B cell (primary cell): ENCODE results near the gene STH. TPM values are rescaled to one million over a fixed set of nuclear protein-coding genes. Genes with fewer than 3 reads are reported as not detected.

Experiments
- ATAC-seq: fragments of 200-7000 bp; cut with Tn5 transposase; one replicate; pipeline ENCODE4 v1.10.0; 2021; ENCODE audit warnings: low read depth, mild to moderate bottlenecking, moderate number of reproducible peaks, moderate library complexity
- CTCF ChIA-PET: fragments of 350-600 bp; sonication (Branson Sonifier 250); formaldehyde crosslinking; loops from one replicate; lab custom pipeline; 2021; ENCODE audit warnings: antibody characterized with exemption, inconsistent platforms; lab: Charles Lee
- POLR2A ChIA-PET: fragments of 350-600 bp; sonication (Branson Sonifier 250); formaldehyde crosslinking; loops from one replicate; lab custom pipeline; 2021; ENCODE audit warnings: antibody characterized with exemption; lab: Charles Lee
- DNase-seq: peaks from one replicate; pipeline ENCODE4 v3.0.0; 2013
- H2AFZ ChIP-seq: 2 replicates; pipeline ENCODE4 v1.6.1; 2012; ENCODE audit warnings: mild to moderate bottlenecking, low read depth, low read length; ENCODE audit not compliant: insufficient read depth, poor library complexity, severe bottlenecking
- H3K27ac ChIP-seq, 2 donors: 1 replicate in 1 of 2; 2 replicates in 1 of 2; pipeline ENCODE4 v1.5.1; 2012 to 2013; ENCODE audit warnings: low read length in 2 of 2, mild to moderate bottlenecking in 2 of 2, moderate library complexity in 1 of 2
- H3K27me3 ChIP-seq, 4 experiments: fragments of 200-600 bp in 1 of 4; sonication (generic) in 1 of 4; replicated peaks in 1 of 4; 1 replicate in 2 of 4; 2 replicates in 2 of 4; pipeline versions ENCODE4 v1.6.1 to v1.7.0; 2013 to 2016; ENCODE audit warnings: low read length in 3 of 4, mild to moderate bottlenecking in 2 of 4, mixed read lengths in 1 of 4, moderate library complexity in 1 of 4; ENCODE audit not compliant: insufficient read depth in 4 of 4, control insufficient read depth in 3 of 4; ENCODE audit errors: control extremely low read depth in 1 of 4
- H3K36me3 ChIP-seq, 2 experiments: replicated peaks in 1 of 2; 1 replicate in 1 of 2; 2 replicates in 1 of 2; pipeline versions ENCODE4 v1.6.1 to v1.7.1; 2013; ENCODE audit warnings: low read length in 1 of 2; ENCODE audit not compliant: insufficient read depth in 2 of 2, control insufficient read depth in 1 of 2; ENCODE audit errors: control extremely low read depth in 1 of 2, extremely low read depth in 1 of 2
- H3K4me1 ChIP-seq, 2 donors: fragments of 200-600 bp in 1 of 2; sonication (generic) in 1 of 2; 1 replicate in 1 of 2; 2 replicates in 1 of 2; pipeline versions ENCODE4 v1.5.1 to v1.6.1; 2013 to 2017; ENCODE audit warnings: low read length in 2 of 2; ENCODE audit not compliant: control insufficient read depth in 2 of 2, insufficient read depth in 2 of 2
- H3K4me2 ChIP-seq: replicated peaks from 2 replicates; pipeline ENCODE3; 2012; ENCODE audit warnings: mild to moderate bottlenecking, low read depth, low read length; ENCODE audit not compliant: poor library complexity, severe bottlenecking
- H3K4me3 ChIP-seq, 5 experiments: fragments of 200-600 bp in 1 of 5; sonication (generic) in 1 of 5; 1 replicate in 3 of 5; 2 replicates in 2 of 5; pipeline versions ENCODE4 v1.5.1 to v1.7.0; 2011 to 2016; ENCODE audit warnings: low read length in 4 of 5, mild to moderate bottlenecking in 4 of 5, low read depth in 2 of 5, control low read depth in 1 of 5, moderate library complexity in 1 of 5; ENCODE audit not compliant: insufficient read depth in 1 of 5; ENCODE audit errors: control extremely low read depth in 1 of 5, extremely low read depth in 1 of 5
- H3K79me2 ChIP-seq: fragments of 200-600 bp; sonication (generic); one replicate; pipeline ENCODE4 v1.6.0; 2016; ENCODE audit warnings: low read length; ENCODE audit not compliant: control insufficient read depth, insufficient read depth
- H3K9ac ChIP-seq: fragments of 200-600 bp; sonication (generic); 2 replicates; pipeline ENCODE4 v1.6.1; 2017; ENCODE audit warnings: mild to moderate bottlenecking, low read length, moderate library complexity
- H3K9me3 ChIP-seq, 3 donors: one replicate each; pipeline versions ENCODE4 v1.6.1 to v1.7.1; 2013; ENCODE audit warnings: low read length in 2 of 3; ENCODE audit not compliant: control insufficient read depth in 2 of 3, insufficient read depth in 1 of 3; ENCODE audit errors: control extremely low read depth in 1 of 3
- H4K20me1 ChIP-seq: 2 replicates; pipeline ENCODE4 v1.6.0; 2012; ENCODE audit warnings: mild to moderate bottlenecking, low read length; ENCODE audit not compliant: insufficient read depth, control insufficient read depth, poor library complexity, severe bottlenecking
- H3K27ac Mint-ChIP-seq: one replicate; pipeline ENCODE4 v1.8.0; 2021; ENCODE audit warnings: mixed read lengths
- H3K27me3 Mint-ChIP-seq: one replicate; pipeline ENCODE4 v1.8.0; 2021; ENCODE audit warnings: mixed read lengths
- H3K4me1 Mint-ChIP-seq: one replicate; pipeline ENCODE4 v1.8.0; 2021; ENCODE audit warnings: mixed read lengths
- H3K4me3 Mint-ChIP-seq: one replicate; pipeline ENCODE4 v1.8.0; 2021; ENCODE audit warnings: mixed read lengths
- H3K9me3 Mint-ChIP-seq: one replicate; pipeline ENCODE4 v1.8.0; 2022; ENCODE audit warnings: mixed read lengths; ENCODE audit not compliant: insufficient read depth
- CTCF ChIP-seq: fragments of 200-600 bp; IDR thresholded peaks from one replicate; pipeline ENCODE4 v1.8.0; 2022; ENCODE audit warnings: antibody characterized with exemption, mild to moderate bottlenecking
- EZH2 ChIP-seq: IDR thresholded peaks from 2 replicates; pipeline ENCODE4 v1.6.1; 2012; ENCODE audit warnings: borderline replicate concordance, low read depth, mild to moderate bottlenecking, moderate library complexity, low read length; ENCODE audit not compliant: insufficient read depth, poor library complexity, severe bottlenecking
- WGBS: methylation state at CpG from one replicate; pipeline ENCODE4 v1.1.5; 2013; ENCODE audit warnings: missing lambda C conversion rate; ENCODE audit not compliant: insufficient coverage; 5-methylcytosine and 5-hydroxymethylcytosine counted together
- intact Hi-C: fragments of 100-400 bp; cut with micrococcal nuclease; formaldehyde crosslinking; loops from one replicate; pipeline ENCODE4 v1.10.0; 2022
- polyA plus RNA-seq: library from polyadenylated mRNA; depleted of rRNA; stranded (reverse); fragments of >200 nt; gene quantifications from 2 replicates; pipeline ENCODE4 v1.2.3, GENCODE V29; 2012
- total RNA-seq, 2 donors: library from RNA; stranded (reverse); fragments of 120-200 nt in 1 of 2; gene quantifications; 1 replicate in 1 of 2; 2 replicates in 1 of 2; pipeline versions ENCODE4 v1.2.3 to v1.2.4, GENCODE V29; 2013 to 2022

Gene STH
- total and polyA plus RNA-seq, 2 donors (not counting 1 experiment from before 2014, with no cell fraction given) = not detected

DNA sequence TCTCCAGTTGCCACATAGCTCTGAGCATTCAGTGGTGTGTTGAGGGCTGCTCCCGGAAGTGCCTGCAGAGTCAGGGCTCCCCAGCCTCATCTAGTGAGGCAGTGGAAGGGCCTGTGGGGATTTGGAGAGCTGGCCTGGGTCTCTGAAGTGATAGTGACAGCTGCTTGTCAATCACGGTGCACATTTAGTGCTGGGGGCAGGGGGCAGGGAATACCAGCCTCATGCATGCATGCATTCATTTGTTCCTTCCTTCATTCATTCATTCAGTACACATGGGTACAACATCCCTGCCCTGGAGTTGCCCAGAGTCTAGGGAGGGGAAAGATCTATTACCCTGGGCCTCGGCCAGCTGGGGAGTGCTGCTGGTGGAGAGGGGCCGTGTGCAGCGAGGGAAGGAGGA, 11.3 kb upstream of the STH start:
- no peak for ATAC-seq
- no peaks in the 10 kb centered on the region for H3K4me1 ChIP-seq
- Mint-ChIP-seq H3K4me1 (no peaks in the 10 kb centered on the region), H3K27me3 (no peaks in the 10 kb centered on the region), H3K4me3 (no peak overlapping the region), H3K27ac (no peak overlapping the region), H3K9me3 (no peaks in the 10 kb centered on the region)
- H4K20me1 ChIP-seq = no peaks in the 10 kb centered on the region
- intact Hi-C loops = no loop called here
- no peak overlapping the region for H3K4me2 ChIP-seq
- H3K27ac ChIP-seq = no peak overlapping the region
- no peak overlapping the region for H2AFZ ChIP-seq
- TF ChIP-seq EZH2 (no peak), CTCF (no peak)
- DNase-seq = no peak
- no peaks in the 10 kb centered on the region for H3K27me3 ChIP-seq
- no peak overlapping the region for H3K4me3 ChIP-seq
- no peaks in the 10 kb centered on the region for H3K9me3 ChIP-seq
- no peaks in the 10 kb centered on the region for H3K36me3 ChIP-seq
- no peaks in the 10 kb centered on the region for H3K79me2 ChIP-seq
- ChIA-PET CTCF (no interaction called here), POLR2A (no interaction called here)
- 100% methylated on average over 1 of the region's 5 CpGs for WGBS
- no peak overlapping the region for H3K9ac ChIP-seq

DNA sequence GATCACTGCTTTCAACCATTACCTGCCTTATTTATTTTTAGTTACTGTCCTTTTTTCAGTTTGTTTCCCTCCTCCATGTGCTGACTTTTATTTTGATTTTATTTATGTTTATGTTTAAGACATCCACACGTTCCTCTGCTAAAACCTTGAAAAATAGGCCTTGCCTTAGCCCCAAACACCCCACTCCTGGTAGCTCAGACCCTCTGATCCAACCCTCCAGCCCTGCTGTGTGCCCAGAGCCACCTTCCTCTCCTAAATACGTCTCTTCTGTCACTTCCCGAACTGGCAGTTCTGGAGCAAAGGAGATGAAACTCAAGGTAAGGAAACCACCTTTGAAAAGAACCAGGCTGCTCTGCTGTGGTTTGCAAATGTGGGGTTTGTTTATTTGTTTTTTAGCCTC, 9.3 kb upstream of the STH start:
- H3K9ac ChIP-seq = no peak overlapping the region
- ChIA-PET POLR2A (no interaction called here), CTCF (interaction anchor here (1.2 to 1.3 kb wide), 2 partner anchors 12 to 223 kb away, joined by 4 read pairs; no protein-coding TSS in a partner anchor)
- H3K4me3 ChIP-seq = no peak overlapping the region
- no peak overlapping the region for H3K4me2 ChIP-seq
- H3K4me1 ChIP-seq = no peaks in the 10 kb centered on the region
- H3K27ac ChIP-seq = no peak overlapping the region
- Mint-ChIP-seq H3K27ac (no peak overlapping the region), H3K4me3 (no peak overlapping the region), H3K4me1 (no peaks in the 10 kb centered on the region), H3K9me3 (no peaks in the 10 kb centered on the region), H3K27me3 (no peaks in the 10 kb centered on the region)
- intact Hi-C loops = no loop called here
- H3K79me2 ChIP-seq = no peaks in the 10 kb centered on the region
- no peaks in the 10 kb centered on the region for H3K36me3 ChIP-seq
- DNase-seq (no peak), ATAC-seq (no peak)
- no peaks in the 10 kb centered on the region for H4K20me1 ChIP-seq
- no peak overlapping the region for H2AFZ ChIP-seq
- no peaks in the 10 kb centered on the region for H3K27me3 ChIP-seq
- H3K9me3 ChIP-seq = no peaks in the 10 kb centered on the region
- no CpG with 5 or more reads among the region's 3 CpGs for WGBS
- TF ChIP-seq CTCF (no peak), EZH2 (no peak)
